CD1c-positive myeloid dendritic cell (primary cell): Measurements from ENCODE around the gene HOXA6.

ENCODE experiments used
- DNase-seq: peaks from one replicate; pipeline ENCODE4 v3.0.0-alpha.2; 2016; ENCODE audit errors: extremely low spot score

The HOXA6 gene

DNA sequence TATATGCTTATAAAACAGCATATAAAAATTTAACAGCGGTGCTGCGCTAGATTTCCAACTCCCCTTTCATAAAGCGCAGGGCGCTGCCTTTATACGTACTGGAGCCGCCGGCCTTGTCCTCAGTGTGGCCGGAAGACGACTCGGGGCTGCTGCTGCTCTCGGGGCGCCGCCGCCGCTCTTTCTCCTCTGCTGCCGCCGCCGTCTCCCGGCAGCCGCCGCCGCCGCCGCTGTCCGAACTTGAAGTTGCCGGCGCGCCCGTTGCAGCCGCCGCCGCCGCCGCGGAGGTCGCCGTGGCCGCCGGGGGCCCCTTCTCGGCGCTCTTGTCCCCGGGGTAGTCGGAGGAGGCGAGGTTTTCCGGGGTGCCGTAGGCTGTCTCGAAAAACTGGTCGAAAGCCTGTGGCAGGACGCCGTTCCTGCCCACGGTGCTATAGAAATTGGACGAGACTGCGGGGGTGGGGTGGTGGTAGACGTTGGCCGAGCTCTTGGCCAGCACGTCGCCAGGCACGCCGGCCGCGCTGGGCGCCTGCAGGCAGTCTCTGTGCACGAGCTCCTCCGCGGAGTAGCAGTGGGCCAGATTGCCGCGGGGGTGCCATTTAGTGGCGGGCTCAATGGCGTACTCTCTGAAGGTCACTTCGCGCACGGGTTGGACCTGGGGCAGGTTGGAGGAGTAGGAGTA is 36.9 kb upstream of the HOXA6 start:
- no peak for DNase-seq

DNA sequence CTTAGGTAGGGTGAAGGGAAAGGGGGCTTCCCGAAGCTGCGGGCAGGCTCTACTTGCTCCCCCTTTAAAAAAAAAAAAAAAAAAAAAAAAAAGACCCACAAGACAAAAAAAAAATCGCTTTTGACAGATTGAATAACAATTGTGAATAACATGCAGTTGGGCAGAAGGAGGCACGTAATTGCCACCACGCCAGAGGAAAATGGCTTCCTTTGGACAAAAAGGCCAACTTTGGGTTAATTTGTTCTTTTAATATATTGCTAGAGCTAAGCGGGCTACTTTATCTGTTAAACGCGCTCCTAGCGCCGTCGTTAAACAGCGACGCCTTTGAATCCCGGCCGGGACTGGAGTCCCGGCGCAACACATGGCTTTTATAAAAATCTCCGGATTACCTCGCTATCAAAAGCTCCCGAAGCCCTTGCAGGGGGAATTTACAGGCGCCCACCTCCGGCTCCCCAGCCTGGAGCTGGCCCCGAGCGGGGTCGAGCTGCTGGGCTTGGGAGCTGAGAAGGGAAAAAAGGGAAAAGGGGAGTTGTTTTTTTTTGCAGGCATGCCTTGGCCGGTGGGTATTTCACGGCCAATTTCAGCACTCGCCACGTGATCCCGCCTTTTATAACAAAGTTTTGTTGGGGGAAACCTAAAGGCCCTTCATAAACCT is 36.2 kb upstream of the HOXA6 start:
- DNase-seq: no peak

DNA sequence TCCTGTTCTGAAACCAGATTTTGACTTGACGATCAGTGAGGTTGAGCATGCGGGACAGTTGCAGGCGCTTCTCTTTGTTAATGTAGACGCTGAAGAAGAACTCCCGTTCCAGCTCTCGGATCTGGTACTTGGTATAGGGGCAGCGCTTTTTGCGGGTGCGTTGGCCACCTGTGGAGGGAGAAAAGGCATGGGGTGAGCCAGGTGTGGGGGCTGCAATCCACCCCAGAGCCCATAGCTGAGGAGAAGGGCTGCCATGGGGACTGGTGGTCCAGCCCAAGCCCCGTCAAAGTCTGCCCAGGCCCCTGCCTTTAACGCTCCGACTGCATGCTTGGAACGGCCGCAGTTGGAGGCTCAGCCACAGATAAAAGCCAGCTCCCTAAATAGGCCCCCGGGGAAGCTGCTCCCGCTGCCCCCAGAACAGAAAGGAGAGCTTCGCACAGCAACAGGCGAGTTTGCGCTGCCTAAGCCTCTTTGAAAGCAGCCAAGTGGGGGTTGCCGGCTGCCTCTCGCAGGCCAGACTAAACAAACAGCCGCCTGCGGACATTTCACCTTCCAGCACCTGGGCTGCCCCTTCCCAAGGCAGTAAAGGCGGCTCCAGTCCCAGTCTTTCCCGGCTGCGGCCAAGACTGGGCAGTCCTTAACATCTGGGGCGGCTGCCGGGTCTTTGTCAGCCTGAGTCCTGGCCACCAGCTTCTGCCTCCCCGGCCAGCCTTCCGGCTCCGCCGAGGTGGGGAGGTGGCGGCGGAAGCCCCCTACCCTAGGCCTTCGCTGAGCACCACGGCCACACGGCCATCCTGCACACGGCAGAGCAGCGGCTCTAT is 35.5 kb upstream of the HOXA6 start:
- DNase-seq: no peak

DNA sequence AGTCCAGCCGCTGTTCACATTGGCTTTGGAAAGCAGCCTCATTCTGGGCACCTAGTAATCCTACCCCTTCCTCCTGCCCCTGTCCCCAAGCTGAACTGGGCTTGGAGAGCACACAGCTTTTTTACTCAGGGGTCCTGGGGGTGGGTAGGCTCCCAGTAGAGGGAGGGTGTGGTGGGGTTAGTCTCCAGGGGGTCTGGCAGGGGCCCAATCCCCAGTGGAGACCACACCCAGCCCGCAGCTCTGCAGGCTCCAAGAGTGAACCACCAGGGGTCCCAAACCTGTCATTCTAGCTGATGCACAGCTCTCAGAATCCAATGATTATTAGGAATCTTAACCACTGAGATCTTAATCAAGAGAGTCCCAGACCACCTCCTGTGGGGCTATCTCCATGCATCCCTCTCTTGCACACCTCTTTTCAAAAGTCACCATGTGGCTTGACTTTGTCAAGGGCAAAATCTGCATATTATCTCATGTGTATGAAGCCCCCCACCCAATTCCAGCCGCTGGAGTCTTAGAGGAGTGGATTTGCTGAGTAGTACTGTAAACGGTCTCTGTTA is 34.8 kb upstream of the HOXA6 start:
- no peak for DNase-seq

DNA sequence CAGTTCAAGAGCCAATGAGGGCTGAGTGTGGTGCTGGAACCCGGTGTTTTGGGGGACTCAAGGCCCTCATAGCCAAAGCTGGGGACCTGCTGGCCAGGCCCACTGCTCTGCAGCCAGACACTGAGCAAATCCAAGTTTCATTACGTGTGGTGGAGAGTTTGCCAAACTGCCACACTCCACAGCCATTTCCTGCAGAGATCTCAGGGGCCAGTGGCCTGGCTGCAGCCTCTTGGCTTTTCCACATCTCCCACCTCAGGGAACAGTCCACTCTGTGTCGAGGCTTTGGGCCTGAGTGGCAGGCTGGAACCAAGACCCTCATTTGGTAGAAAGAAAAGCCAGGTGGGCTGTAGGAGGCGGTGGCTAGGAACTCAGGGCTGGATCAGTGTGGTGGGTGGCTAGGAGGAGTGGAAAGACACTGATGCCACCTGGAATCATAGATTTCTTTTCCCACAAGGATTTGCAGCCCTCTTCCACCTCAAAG is 34.3 kb upstream of the HOXA6 start:
- DNase-seq: no peak

DNA sequence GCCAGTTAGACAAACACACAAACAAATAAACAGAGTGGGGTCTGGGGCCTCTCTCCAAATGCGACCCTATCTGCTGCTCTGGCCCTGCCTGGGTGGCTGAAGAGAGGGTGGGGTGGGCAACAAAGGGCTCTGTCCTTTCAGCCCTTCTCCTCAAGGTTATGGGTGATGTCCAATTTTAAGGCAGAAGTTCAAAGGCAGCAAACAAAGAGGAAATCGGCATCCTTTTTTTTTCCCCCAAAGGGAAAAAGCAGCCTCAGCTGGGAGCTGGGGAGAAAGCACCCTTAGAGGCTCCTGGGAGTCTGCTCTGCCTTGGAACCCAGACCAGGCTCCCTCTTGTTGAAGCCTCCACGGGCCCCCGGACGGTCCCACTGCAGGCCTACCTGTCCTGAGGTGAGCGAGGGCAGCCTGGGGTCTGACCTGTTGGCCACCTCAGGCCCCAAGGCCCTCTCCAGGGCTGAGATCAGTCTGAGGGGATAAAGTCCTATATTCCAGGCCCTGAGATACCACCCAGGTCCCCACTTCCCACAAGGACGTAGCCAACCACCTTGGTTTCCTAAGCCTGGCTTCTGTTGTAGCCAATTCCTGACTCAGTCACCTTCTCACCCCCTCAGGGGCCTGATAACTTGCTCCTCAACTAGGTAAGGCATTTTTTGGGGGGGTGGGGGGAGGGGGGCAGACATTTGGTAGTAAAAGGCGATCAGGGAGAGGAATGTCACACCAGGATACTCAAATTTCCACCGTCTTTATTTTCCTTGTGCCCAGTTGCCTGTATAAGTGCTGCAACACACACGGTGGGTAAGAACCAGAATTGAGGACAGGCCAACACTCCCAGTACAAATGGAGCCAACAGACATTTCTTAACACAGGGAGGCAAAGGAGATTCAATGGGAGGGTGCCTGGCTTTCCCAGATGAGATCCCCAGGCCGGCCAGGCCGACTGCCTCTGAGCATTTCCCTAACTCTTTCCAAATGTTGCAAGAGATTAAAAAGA is 33.2 kb upstream of the HOXA6 start:
- no peak for DNase-seq

DNA sequence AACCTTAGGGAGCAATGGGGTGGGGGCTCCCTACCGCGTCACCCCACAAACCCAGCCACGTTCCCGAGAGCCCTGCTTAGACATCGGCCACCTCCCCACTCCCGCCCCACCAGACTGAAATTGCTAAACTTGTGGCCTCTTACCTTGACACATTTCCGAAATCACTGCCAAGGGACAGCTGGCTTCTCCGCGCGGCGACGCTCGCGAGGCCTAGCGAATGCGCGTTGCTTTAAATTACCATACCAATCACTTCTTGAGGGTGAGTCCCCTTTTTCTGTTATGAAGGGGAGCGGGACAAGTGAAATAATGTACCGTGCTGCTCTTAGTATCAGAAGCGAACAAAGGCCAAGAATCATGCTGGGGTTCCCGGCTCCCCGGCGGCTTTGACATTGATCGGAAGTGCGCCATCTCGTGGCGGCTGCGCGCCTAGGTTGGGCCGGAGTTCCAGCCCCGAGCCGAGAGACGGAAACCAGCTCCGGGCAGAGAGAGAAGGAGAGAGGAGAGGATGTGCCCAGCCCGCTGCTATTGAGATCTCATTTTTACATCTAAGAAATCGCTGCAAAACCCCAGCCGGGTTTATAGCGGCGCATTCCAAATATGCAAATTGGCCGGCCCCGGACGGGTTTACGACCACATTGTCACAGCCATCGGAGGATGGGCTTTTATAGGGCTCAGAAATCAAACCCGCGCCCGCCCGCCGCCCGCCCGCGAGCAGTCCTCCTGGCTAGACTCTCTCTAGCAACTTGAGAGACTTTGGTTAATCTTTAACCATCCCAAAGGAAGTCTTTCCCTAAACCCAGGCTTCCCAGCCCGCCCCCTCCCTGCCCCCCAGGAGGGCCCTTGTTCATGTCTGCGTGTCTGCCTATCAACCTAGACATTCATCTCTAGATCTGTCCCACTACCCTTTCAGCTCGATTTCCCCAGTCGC is 32.2 kb upstream of the HOXA6 start:
- peak; percentile 81 for DNase-seq

DNA sequence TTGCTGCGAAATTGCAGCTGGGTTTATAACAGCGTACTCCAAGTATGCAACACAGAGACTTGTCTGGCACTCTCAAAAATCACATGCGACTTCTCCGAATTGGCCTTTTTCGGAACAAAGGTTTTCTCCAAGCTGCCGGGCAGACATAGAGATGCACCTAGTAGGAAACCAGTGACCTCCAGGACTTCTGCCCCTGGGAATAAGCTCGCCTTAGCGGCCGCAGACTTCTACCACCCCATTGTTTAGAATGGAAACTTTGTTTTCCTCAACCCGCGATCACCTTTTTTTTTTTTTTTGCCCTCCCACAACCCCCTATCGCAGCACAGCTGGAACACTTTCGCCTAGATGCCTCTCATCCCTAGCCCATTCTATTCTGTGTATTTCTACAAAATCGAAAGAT is 31.5 kb upstream of the HOXA6 start:
- DNase-seq: no peak

DNA sequence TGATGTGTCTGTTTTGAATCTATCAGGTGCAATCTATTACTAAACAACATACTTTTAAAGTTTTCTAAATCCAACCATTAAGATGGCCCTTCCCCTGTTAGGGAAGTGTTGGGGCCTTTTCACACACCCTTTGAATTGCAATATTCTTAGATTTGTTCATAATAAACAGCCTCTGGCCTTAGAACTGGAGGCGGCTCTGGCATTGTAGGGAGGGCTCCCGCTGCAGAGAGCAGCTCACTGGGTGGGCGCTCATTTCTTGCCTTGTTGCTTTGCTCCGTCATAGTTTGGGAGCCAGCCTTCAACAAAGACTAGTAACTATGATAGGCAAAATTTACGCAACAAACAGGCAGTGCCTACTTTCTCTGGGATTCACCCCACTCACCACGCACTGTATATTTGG is 30.8 kb upstream of the HOXA6 start:
- no peak for DNase-seq

DNA sequence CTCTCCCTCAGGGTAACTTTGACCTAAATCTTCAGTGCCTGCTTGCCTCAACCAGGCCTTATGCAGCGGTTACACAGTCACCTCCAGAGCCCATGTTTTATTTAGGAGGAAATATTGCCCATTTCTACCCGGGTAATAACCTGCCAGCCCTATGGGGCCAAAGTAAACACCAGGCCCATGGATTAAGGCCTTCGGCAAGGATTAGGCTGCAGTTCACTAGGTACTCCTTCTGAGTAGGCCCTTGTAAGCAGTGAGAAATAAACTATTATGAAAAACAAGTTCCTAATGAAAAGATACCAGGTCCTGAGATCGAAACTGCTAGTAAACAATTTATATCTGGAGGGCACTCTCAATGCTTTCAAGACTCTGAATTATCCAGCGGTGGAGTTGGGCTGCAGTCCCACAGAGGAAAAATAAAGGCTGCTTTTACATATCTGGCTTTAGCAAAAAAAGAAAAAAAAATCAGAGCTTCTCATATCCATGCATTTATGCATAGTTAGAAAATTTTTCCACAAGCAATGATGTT is 30.3 kb upstream of the HOXA6 start:
- DNase-seq: no peak

DNA sequence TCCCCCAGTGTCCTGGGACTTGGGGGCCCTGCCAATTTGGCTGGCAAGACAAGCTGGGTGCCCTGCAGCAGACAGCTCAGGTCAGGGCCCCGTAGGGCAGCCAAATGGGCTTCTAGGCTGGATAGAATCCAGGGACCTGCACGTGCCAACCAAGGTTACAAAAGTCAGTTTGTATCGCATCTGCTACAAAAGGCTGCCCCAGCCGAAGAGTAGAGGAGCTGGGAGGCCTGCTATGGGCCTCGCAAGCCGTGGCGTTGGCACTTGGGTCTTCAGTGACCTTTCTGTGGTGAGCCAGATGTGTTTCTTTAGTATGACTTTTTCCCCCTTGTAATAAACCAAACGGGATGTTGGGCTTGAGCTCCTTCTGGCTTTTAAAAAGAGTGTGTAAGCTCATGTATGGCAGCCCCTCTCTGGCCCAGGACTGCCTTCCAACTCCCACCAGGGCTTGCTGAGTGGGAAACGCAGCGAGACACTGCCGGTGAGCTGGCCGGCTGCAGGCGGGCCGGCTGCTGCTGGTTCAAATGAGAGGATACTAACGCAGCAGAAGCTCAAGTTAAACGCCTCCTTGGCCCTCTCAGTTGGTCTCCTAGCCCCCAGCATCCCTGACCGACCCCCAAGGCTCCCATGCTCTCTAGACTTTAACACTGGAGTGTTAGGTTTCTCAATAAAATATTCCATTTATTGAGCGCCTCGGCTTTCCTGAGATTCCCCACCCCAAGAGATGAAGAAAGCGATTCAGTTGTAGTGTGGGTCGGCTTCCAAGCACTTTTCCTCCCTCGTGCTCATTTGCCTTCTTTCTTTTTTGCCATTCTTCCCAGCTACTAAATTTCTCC is 29.6 kb upstream of the HOXA6 start:
- DNase-seq: no peak

DNA sequence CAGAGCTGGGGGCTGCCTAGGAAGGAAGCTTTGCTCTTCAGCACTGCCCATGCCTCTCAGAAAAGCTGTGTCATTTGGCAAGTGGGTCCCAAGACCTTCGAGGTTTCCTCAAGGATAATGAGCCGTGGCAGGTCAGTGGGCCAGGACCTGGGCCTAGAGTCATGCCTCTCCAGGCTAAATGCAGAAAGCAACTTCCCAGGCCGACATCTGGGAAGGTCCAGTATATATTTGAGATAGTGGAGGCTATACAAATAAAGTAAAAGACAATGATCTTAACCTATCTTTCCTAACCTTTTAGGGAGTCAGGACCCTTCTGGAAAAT is 28.9 kb upstream of the HOXA6 start:
- no peak for DNase-seq

DNA sequence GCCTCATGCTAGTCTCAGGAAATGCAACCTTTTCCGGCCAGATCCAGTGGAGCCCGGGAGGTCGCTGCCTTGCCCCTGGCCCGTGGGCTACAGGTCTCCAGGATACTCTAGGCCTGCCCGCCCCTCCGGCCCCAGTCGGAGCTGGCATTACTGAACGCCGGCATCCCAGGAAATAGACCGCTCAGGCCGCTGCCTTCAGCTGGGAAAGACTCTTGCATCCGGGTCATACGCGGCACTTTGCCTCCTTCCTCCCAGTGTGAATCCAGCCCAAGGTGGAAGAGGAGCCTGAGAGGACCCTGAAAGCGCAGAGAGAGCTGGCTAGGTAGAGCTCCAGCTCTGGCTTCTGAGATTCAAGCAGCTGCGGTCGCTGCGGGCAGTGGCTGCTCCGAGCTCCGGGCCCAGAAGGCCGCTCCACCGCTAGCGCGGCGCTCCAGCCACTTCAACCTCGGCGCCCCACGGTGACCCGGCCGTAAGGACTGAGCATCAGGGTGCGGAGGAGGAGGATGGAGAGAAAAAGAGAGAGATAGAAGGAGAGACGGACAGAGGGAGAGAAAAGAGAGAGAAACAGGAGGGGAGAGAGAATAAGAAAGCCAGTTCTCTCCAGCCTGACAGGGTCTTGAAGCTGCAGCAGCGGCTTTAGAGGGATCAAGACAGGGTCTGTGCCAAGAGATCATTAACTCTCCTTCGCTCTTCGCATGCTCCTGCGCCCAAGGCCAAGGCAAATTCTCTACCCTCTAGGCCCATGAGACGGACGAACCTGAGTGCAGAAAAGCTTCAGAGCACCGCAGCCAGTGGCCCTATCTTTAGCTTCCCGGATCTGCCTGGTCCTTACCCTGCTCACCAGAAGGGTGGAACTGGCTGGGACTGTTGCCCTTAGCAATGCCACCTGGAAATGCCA is 28.3 kb upstream of the HOXA6 start:
- no peak for DNase-seq

DNA sequence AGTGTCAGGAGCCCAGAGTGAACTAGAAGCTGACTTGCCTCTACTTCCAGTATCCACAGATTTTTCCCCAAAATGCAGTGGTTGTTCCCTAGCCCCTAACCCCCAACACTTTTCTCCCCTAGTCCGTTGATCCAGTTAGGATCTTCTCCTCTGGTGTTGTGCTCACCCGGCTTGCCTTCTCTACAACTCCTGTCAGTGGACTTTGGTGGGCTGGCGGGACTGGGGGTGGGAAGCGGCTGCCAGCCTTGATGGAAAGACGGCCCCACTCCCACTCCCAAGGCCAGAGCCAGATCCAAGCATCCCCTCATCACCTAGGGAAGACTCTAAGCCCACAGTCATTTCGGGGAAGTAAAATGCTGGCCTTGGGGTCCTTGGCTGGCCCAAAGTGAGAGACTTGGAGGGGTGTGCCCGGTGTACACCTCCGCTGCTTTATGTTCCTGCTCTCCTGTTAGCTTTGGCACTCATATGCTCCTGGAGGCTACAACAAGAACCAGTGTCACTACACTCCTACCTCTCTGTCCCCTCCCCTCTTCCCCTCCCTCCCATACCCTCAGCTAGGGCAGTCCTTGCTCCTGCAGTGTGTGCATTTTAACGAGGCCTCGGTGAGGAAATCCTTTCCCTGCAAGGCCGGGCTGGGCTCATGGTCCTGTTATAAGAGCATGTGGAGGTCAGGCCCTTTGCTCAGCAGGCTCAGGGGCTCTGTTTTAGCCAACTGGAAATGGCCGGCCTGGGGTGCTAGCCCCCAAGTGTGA is 27.5 kb upstream of the HOXA6 start:
- DNase-seq: no peak

DNA sequence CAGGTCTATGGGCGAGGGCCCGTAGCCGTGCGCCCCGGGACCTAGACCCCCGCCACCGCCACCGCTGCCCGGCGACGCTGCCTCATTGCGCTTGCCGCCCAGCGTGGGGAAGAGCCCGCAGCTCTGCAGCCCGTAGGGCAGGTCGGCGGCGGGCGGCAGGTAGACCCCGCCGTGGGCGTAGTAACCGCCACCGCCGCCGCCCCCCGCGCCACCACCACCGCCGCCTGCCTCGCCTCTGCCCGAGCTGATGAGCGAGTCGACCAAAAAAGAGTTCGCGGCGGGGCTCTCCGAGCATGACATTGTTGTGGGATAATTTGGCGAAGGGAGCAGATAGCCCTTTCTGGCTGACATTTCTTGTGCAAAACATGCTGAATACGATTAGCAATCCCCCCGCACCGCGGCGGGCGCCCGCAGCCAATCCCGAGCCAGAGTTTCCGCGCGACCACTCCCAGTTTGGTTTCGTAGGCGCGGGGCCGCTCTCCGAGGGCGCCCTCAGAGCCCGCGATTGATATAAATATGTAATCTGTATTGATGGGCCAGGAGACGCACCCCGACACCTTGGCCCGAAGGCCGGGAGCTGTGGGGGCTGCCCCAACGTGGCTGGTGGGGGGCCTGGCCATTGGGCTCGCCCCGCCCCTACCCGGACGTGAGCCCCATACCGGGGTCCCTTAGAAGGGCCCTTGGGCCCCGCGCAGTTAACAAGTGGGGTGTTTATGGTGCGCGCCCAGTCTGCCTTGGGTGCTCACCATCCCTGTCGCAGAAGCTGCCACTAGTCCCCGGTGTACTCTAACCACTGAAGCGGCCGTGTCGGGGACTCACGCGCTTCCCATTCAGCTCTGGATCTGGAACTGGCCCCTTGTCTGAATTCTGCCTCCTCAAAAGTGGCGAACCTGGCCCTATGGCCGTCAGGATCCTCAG is 26.6 kb upstream of the HOXA6 start, which contains the start of gene HOXA10:
Gene HOXA10 (minus strand): TSS at position 365 of the 918 bp plus-strand sequence. CDS start 14 bp downstream, at position 351.
- DNase-seq: no peak

DNA sequence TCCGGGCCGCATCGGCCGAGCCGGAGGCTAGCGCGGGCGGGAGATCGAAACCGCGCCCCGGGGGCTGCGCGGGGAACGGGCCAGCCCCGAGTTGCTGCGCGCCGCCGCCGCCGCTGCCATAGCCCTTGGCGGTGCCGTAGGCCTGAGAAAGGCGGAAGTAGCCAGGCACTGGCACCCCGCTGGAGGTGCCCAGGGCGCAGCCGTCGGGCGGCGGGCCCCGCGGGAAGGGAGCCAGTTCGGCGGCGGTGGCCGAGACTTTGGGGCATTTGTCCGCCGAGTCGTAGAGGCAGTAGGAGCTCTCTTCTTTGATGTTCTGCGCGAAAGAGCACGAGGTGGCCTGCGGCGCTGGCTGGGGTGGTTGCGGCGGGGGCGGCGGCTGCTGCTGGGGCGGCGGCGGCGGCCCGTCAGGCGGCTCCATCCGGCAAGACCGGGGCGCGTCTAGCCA is 26.0 kb upstream of the HOXA6 start:
- peak; percentile 76 for DNase-seq
